ENCODE measurements around the gene DNAJC17. TPM values are rescaled to one million over a fixed set of nuclear protein-coding genes. Genes with fewer than 3 reads are reported as not detected.

DNAJC17 gene
- total and polyA plus RNA-seq, 2 of the 13 experiments (the other 11 are each of a cell fraction or from before 2014, with no cell fraction given): 22.2 to 26.5 TPM

- TF ChIP-seq ZNF382 (CRISPR knock-in tag; IDR thresholded peaks at IDR 0.05; ENCODE audit: borderline replicate concordance): no peak
- TF ChIP-seq RNF219 (CRISPR knock-in tag; IDR thresholded peaks at IDR 0.05): no peak
- TF ChIP-seq ZNF788 (CRISPR knock-in tag; IDR thresholded peaks at IDR 0.05; ENCODE audit: borderline replicate concordance): peak; percentile 68; the same call in 1 of the 2 replicates
- no peak for TF ChIP-seq TOPORS (CRISPR knock-in tag; IDR thresholded peaks at IDR 0.05)
- peak; percentile 23; the same call in 1 of the 2 replicates for TF ChIP-seq ZNF776 (CRISPR knock-in tag; IDR thresholded peaks at IDR 0.05)
- no peak for TF ChIP-seq JUNB (CRISPR knock-in tag; IDR thresholded peaks at IDR 0.05; ENCODE audit: borderline replicate concordance)
- TF ChIP-seq, protein P1, sequence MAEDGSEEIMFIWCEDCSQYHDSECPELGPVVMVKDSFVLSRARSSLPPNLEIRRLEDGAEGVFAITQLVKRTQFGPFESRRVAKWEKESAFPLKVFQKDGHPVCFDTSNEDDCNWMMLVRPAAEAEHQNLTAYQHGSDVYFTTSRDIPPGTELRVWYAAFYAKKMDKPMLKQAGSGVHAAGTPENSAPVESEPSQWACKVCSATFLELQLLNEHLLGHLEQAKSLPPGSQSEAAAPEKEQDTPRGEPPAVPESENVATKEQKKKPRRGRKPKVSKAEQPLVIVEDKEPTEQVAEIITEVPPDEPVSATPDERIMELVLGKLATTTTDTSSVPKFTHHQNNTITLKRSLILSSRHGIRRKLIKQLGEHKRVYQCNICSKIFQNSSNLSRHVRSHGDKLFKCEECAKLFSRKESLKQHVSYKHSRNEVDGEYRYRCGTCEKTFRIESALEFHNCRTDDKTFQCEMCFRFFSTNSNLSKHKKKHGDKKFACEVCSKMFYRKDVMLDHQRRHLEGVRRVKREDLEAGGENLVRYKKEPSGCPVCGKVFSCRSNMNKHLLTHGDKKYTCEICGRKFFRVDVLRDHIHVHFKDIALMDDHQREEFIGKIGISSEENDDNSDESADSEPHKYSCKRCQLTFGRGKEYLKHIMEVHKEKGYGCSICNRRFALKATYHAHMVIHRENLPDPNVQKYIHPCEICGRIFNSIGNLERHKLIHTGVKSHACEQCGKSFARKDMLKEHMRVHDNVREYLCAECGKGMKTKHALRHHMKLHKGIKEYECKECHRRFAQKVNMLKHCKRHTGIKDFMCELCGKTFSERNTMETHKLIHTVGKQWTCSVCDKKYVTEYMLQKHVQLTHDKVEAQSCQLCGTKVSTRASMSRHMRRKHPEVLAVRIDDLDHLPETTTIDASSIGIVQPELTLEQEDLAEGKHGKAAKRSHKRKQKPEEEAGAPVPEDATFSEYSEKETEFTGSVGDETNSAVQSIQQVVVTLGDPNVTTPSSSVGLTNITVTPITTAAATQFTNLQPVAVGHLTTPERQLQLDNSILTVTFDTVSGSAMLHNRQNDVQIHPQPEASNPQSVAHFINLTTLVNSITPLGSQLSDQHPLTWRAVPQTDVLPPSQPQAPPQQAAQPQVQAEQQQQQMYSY (CRISPR knock-in tag; IDR thresholded peaks at IDR 0.05): no peak
- TF ChIP-seq, protein P2, sequence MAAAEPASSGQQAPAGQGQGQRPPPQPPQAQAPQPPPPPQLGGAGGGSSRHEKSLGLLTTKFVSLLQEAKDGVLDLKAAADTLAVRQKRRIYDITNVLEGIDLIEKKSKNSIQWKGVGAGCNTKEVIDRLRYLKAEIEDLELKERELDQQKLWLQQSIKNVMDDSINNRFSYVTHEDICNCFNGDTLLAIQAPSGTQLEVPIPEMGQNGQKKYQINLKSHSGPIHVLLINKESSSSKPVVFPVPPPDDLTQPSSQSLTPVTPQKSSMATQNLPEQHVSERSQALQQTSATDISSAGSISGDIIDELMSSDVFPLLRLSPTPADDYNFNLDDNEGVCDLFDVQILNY (CRISPR knock-in tag; conservative IDR thresholded peaks at IDR 0.05): no peak; the same call in 1 of the 2 replicates
- TF ChIP-seq ZBED4 (CRISPR knock-in tag; IDR thresholded peaks at IDR 0.05; ENCODE audit: borderline replicate concordance): no peak; the same call in 1 of the 2 replicates
- no peak for TF ChIP-seq RERE (CRISPR knock-in tag; IDR thresholded peaks at IDR 0.05; ENCODE audit: low read depth)
Observed at GRCh38 chr15:40807028-40807887, at the start of gene DNAJC17, which contains the start of gene ZFYVE19 (continued).

Measured in HepG2 (cell line).